ENCODE measurements around the gene IFITM1. TPM values are rescaled to one million over a fixed set of nuclear protein-coding genes. Genes with fewer than 3 reads are reported as not detected.

Gene IFITM1
- total and polyA plus RNA-seq, 2 of the 8 experiments (the other 6 are each of a cell fraction or from before 2014, with no cell fraction given): 394 to 1,464 TPM

DNA sequence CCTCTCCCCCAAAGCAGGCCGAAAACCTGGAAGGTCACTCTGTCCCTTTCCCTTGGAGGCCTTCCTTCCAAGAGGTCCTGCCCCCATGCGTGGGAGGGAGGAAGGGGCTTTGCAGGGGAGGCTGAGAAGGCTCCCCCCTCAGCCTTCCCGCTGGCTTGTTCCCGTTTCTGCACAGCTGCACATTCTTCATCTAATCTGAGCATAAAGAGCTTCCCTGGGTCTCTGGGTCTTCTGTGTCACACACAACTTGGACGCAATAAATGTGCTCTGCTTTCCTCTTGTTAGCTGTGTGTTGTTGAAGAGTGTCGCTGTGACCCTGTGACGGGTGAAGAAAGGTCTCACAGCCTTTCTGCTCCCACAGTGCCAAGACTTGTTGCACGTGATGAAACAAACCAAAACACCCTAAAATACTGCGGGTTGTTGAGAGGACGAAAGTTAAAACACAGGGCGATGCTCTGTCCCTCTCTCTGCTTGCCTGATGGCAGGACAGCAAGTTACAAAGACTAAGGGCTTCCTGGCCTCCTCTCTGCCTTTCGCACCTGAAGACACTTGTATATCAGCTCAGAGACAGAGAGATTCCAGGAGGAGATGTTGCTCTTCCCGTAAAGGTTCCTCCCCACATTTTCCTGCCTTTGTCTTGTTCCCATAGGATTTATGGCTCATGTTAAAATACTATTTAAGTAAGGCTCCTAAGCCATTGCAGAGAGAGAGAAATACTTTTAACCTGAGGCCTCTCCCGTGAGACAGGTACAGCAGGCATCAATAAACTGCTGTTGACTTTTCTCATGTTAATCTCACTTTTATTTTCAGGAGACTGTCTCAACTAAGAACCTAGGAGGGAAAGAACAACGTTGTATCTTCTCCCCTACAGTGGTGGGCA is 22.2 kb downstream of the IFITM1 start:
- H3K36me3 ChIP-seq (ENCODE audit: control insufficient read depth in 2 of 4, insufficient read depth in 4 of 4, low read length in 3 of 4): no peaks in the 10 kb centered on the region
- peak overlapping the region; percentile 98 for H2BK12ac ChIP-seq (ENCODE audit: low read depth, low read length)
- peak overlapping the region; percentile 85 for H2BK5ac ChIP-seq (ENCODE audit: low read depth, low read length)
- peak overlapping the region; percentile 55 for H3K4ac ChIP-seq (replicated peaks; ENCODE audit: insufficient read length, low read depth, low read length)
- no peak overlapping the region for H3K23ac ChIP-seq (ENCODE audit: insufficient read length)
- H3K9ac ChIP-seq (replicated peaks in 1 of 4; ENCODE audit: extremely low read depth in 1 of 4, low read depth in 3 of 4, low read length in 3 of 4): no peak overlapping the region
- H4K8ac ChIP-seq (ENCODE audit: extremely low read depth, insufficient read depth, low read length): no peak overlapping the region
- H3K4me3 ChIP-seq (ENCODE audit: extremely low read depth in 1 of 4, insufficient read depth in 2 of 4, low read depth in 3 of 4, low read length in 4 of 4): no peak overlapping the region
- H3K4me2 ChIP-seq (ENCODE audit: insufficient read depth in 1 of 2, low read depth in 2 of 2, low read length in 2 of 2): no peak overlapping the region
- peak overlapping the region; percentile 40 for H2BK20ac ChIP-seq (ENCODE audit: low read length)
- peak; percentile 19 for FAIRE-seq
- no peaks in the 10 kb centered on the region for H3K23me2 ChIP-seq (ENCODE audit: low read depth, low read length)
- H2AFZ ChIP-seq (ENCODE audit: low read length): peak overlapping the region; percentile 68
- H2BK120ac ChIP-seq (replicated peaks; ENCODE audit: low read depth, low read length): peak overlapping the region; percentile 67
- DNase-seq (ENCODE audit: low read depth in 1 of 2, low spot score in 2 of 2): no peak
- H2BK15ac ChIP-seq (ENCODE audit: low read length): 0 out of 2 replicates have a peak overlapping the region, but pooled peaks have one; percentile 19
- no peaks in the 10 kb centered on the region for H3K27me3 ChIP-seq (replicated peaks in 1 of 4; ENCODE audit: control insufficient read depth in 3 of 4, extremely low read depth in 1 of 4, insufficient read depth in 3 of 4, low read length in 3 of 4)
- no peak overlapping the region for H3K14ac ChIP-seq (ENCODE audit: insufficient read length)
- ChIA-PET CTCF (ENCODE audit: partially characterized antibody) (interaction anchor here (1.0 to 1.6 kb wide), 2 partner anchors 30 to 86 kb away, joined by 3 to 5 read pairs; no protein-coding TSS in a partner anchor), POLR2A (ENCODE audit: partially characterized antibody) (interaction anchor here (0.7 to 1.4 kb wide), 3 partner anchors 9 to 33 kb away, joined by 3 to 4 read pairs (median 3); no protein-coding TSS in a partner anchor)
- H3K27ac ChIP-seq (ENCODE audit: low read depth, low read length): no peak overlapping the region
- peak overlapping the region; percentile 6 for H4K5ac ChIP-seq (ENCODE audit: insufficient read length, low read depth, low read length)
- H3K18ac ChIP-seq (ENCODE audit: extremely low read depth, low read length): peak overlapping the region; percentile 81
- H3K9me3 ChIP-seq (ENCODE audit: insufficient read depth in 2 of 2, low read depth in 1 of 2, low read length in 1 of 2): peaks cover 6 to 8% of the 10 kb centered on the region in 2 experiments; a peak in 3 of 4 replicates
- H4K20me1 ChIP-seq (replicated peaks in 1 of 2; ENCODE audit: control insufficient read depth in 1 of 2, insufficient read depth in 2 of 2, low read length in 2 of 2): no peaks in the 10 kb centered on the region
- H3K79me2 ChIP-seq (ENCODE audit: control insufficient read depth in 1 of 2, insufficient read depth in 2 of 2, low read length in 2 of 2): no peaks in the 10 kb centered on the region
- no peak overlapping the region for H3K56ac ChIP-seq (replicated peaks; ENCODE audit: insufficient read length, low read depth, low read length)
- peak overlapping the region; percentile 93 for H2AK5ac ChIP-seq (ENCODE audit: low read depth, low read length)
- WGBS, 2 experiments (ENCODE audit: extremely low coverage in 1 of 2, insufficient coverage in 1 of 2, insufficient read length in 1 of 2, insufficient replicate concordance in 2 of 2, low coverage in 1 of 2, low lambda C conversion rate in 2 of 2, missing lambda C conversion rate in 1 of 2): 65% methylated on average over 14 of the region's 15 CpGs; no CpG with 5 or more reads in 1 of the 2 experiments
- peaks cover 7 to 25% (median 21%) of the 10 kb centered on the region in 4 experiments for H3K4me1 ChIP-seq (replicated peaks in 1 of 4; ENCODE audit: control insufficient read depth in 3 of 4, insufficient read depth in 4 of 4, low read length in 3 of 4)
- H4K91ac ChIP-seq (replicated peaks; ENCODE audit: insufficient read length, low read length): peak overlapping the region; percentile 87
- no peaks in the 10 kb centered on the region for H3K79me1 ChIP-seq (ENCODE audit: low read depth, low read length)
- TF ChIP-seq EZH2 (IDR thresholded peaks at IDR 0.05; ENCODE audit: low read depth, low read length, severe bottlenecking): no peak
- TF ChIP-seq SIRT6 (IDR thresholded peaks at IDR 0.05; ENCODE audit: low read length): no peak
- TF ChIP-seq RFX5 (IDR thresholded peaks at IDR 0.05; ENCODE audit: borderline replicate concordance, low read depth, low read length): no peak
- no peak for TF ChIP-seq SIN3A (conservative IDR thresholded peaks at IDR 0.05 in 1 of 2, IDR thresholded peaks at IDR 0.05 in 1 of 2; ENCODE audit: low read depth in 1 of 2, low read length in 2 of 2)
